HG02884 (cell line): ENCODE measurements around the gene FEZ2.
"Not testable (repeated sequence)": the region's sequence is repeated elsewhere in the genome, so short reads cannot be mapped to it uniquely, and the experiment has no call there.

ENCODE experiments used
- ATAC-seq: cut with Tn5 transposase; IDR thresholded peaks from one replicate; pipeline ENCODE4 v1.9.1; 2021; ENCODE audit warnings: mild to moderate bottlenecking, moderate library complexity; ENCODE audit not compliant: unreplicated experiment

FEZ2 gene, protein sequence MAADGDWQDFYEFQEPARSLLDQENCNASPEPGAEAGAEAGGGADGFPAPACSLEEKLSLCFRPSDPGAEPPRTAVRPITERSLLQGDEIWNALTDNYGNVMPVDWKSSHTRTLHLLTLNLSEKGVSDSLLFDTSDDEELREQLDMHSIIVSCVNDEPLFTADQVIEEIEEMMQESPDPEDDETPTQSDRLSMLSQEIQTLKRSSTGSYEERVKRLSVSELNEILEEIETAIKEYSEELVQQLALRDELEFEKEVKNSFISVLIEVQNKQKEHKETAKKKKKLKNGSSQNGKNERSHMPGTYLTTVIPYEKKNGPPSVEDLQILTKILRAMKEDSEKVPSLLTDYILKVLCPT

DNA sequence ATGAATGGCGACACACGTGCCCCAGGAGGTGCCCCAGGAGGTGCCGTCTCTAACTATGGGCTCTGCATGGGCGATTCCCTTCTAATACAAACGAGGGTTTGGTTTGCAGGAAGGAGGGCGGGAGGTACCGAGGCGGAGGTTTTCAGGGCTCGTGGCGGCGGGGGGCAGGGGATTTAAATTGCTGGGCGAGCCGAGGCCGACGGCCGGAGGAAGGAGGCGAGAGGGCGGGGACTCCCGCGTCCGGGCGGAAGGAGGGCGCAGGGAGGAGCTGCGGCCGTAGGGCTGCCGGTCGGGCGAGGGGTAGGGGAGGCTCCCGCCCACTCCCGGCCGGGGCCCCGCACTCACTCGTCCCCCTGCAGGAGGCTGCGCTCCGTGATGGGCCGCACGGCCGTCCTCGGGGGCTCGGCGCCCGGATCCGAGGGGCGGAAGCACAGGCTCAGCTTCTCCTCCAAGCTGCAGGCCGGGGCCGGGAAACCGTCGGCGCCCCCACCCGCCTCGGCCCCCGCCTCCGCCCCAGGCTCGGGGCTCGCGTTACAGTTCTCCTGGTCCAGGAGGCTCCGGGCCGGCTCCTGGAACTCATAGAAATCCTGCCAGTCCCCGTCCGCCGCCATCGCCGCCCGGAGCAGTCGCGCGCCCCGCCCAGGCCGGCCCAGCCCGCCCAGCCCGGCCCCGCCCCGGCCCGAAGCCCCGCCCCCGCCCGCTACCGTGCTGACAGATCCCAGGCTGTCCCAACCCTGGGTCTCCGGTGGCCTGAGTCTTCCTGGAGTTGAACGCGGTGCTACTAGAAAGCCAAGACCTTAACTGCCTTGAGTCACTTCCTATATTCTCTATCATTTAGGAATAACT lies at the start of gene FEZ2:
Gene FEZ2 (minus strand): TSS at position 637 of the 846 bp plus-strand sequence. CDS start 26 bp downstream, at position 611.
- peak; percentile 98 for ATAC-seq

DNA sequence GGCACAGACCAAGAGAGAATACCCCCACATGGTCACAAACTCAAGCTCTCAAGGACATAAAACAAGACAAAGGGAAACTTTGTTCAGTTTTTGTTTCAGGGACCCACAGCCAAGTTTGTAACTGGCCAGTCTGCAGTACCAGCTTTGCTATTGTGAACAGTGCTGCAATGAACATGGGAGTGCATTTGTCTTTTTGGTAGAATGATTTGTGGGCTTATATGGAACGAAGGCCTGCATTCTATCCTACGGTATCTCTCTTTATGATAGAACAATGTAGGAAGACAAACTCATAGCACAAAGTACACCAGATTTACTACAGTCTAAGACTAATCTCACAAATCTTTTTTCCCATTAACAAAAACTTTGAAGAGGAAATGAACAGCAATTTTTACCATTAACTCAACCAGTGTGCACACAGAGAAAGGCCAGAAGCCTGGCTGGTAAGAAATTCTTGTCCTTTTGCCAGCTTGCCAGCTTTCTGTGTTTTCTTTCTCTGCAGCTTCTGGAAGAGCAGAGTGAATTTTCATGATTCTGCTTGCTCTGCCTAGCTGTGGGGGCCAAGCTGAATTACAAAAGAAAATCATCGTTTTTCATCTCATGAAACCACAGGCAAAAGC lies 37.1 kb upstream of the FEZ2 start:
- no peak for ATAC-seq

- ATAC-seq: no peak
Measured at GRCh38 chr2:36633470-36634092, 35.6 kb upstream of the FEZ2 start.

DNA sequence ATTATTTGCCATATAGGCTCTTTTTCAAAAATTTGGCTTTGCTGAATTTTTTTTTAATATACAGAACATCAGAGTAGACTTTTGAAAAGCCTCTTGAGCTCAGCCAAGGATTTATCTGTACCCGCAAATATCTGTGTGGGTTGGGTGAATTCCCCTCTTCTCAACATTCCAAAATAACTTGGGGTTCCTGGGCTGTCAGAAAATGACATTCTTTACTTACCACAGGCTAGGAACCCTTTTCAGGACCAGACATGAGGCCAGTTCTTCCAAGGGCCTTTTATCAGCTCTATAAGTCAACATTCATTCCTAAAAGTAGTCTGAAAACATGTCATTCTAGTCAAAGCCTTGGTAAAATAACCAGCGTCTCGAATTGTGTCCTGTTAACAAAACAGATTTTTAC lies 28.8 kb upstream of the FEZ2 start:
- ATAC-seq: no peak

DNA sequence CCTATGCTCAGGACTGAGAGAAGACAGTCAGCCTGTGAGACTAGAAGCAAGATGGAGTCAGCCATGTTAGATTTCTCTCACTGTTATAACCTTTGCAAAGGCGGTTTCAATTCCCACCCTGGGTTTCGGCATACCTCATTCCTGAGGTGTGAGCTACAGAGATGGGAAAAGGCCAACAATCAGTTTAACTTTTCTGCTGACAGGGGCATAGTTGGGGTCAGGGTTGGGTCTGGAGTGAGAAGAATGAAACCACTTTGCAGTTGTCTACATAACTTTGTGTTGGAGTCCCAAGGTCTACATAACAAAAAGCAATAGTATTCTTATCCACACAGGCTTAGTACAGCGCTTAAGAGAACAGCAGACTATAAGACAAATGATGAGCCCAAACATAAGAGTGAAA lies 28.1 kb upstream of the FEZ2 start:
- no peak for ATAC-seq

- ATAC-seq: no peak
Measured at GRCh38 chr2:36625304-36625703, 27.3 kb upstream of the FEZ2 start.

DNA sequence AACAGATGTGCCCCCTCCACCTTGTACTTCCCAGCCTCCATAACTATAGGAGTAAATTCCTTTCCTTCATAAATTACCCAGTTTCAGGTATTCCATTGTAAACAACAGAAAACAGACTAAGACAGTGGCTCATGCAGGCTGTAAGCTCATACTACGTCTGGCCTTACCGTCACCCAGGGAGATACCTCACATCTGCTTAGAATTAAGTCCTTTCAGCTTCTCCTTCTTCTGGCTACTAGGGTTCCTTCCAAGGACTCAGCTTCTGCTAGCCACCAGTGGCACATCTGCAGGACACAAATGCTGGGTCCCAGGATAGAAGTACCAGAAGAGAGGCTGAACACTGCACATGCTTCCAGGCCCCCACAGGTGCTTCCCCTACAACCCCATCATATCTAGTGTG lies 22.4 kb upstream of the FEZ2 start:
- no peak for ATAC-seq

GRCh38 chr2:36618381-36618780 lies 20.4 kb upstream of the FEZ2 start:
- peak; percentile 97 for ATAC-seq

DNA sequence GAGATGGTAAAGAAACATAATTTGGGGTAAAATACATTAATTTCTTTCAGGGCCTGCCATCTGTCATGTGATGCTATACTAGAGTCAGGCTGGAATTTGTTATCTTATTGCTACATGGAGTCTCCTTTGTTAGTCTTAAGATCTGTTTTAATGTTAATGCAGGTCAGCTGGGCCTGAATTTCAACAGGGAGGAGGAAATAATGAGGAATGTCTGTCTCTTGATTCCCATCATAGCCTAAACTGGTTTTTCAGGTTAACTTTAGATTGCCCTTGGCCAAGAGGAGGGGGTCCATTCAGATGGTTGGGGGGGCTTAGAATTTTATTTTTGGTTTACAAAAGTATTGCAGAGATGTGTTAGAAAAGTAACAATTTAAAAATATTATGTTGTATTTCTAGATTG lies 19.0 kb upstream of the FEZ2 start:
- no peak for ATAC-seq

DNA sequence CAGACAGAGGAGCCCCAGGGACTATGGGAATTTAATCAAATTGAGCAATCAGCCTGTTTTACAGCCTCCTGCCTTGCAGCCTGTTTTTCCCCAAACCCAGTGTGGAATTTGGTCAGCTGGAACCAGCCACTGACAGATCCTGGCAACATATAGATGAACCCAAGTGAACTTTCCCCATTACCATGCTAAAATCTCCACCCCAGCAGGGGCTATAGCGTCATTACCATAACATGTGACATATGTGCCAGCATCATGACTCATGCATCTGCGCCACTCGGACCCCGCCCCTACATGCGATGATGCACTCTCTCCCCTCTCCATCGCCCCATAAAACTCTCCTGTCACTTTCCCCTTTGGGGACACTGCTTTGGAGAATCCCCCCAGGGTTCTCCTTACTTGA lies 17.3 kb upstream of the FEZ2 start:
- no peak for ATAC-seq

DNA sequence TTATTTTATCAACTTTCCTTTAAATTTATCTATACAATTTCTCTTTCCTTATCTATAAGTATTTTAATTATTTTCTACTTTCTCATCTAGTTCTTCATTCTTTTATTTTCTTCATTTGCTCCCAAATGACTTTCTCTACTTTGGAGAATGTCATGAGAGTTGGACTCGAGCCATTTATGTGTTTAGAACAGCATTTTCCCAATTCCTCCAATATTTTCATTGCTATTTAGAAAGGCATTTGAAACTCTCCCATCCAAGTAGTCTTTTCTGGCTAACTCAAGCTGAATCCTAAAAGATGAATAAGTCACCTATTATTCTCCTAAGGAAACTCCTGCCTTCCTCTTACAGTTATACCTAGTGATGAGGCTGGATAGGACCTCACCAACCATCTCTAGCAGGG lies 15.8 kb upstream of the FEZ2 start:
- no peak for ATAC-seq

DNA sequence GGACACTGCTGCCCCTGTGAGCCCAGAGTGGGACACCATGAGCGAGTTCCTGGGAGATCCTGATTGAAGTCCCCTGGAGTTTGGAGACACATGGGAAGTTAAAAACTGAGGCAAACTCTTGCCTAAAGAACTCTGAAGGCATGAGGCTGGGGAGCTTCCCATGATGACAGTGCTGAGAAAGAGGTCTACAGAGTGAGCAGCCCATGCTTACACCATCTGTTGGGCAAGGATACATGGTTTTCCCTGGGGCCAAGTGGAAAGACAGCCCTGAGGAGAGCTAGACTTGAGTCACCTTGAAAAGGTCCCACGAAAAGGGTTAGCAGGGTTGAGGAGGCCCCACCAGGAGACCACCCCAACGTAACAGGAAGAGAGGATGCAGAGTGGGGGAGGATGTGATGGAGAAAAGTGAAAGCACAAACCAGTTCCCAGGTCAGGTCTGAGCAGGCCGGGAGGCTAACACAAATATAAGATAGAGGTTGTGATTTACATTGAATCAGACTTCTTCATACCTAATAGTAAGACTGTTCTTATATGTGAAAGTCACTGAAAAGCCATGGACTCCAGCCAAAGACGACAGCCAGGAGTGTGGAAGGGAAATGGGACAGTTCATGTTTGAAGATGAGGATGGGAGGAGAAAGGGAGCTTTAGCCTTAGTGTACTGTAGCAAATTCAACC lies 13.5 kb upstream of the FEZ2 start:
- no peak for ATAC-seq

DNA sequence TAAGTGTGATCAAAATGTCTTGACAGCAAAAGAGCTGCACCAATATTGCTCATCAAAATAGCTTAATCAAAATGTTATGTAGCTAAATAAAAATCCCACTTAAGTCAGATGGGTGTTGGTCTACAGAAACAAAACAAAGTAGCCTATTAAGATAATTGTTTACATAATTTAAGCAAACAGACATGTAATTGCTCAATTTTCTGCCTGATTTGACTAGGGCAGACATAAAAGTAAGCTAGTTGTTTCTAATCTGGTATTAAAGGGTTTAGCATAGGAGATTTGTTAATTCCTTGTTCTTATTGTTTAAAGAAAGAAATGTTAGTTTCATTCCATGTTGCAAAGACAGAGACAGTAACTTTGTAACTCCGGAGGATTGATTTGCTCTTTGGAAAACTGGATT lies 11.5 kb upstream of the FEZ2 start:
- ATAC-seq: no peak

DNA sequence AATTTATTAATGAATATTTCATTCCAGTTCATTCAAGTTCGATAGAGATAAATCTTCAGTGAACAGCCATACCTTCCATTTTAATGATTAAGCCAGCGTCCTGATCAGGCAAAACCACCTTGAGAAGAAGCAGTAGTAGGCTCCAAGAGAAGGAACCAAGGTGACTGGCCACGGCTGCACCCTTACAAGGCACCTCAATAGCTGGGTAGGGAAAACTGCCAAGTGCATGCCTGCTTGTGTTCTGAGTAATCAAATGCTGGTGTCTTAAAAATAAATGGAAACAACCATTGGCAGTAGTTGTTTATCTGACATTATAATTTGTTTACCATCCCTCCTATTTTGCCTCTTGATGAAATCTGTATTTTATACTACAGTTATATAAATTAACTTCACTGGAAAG lies 10.0 kb upstream of the FEZ2 start:
- no peak for ATAC-seq

- no peak for ATAC-seq
Measured at GRCh38 chr2:36606925-36607324, 9.0 kb upstream of the FEZ2 start.

GRCh38 chr2:36605273-36605672 lies 7.3 kb upstream of the FEZ2 start:
- ATAC-seq: no peak

DNA sequence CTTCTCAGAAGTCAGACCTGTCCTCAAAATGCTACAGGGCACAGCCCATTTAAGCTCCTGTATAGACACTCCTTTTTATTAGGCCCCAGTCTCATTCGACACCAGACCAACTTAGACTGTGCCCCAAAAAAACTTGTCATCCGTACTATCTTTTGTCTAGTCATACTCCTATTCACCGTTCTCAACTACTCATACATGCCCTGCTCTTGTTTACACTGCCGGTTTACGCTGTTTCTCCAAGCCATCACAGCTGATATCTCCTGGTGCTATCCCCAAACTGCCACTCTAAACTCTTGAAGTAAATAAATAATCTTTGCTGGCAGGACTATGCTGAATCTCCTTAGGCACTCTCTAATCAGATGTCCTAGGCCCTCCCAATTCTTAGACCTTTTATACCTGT lies 5.7 kb upstream of the FEZ2 start:
- ATAC-seq: not testable (repeated sequence)

GRCh38 chr2:36597003-36597531 lies 901 bp downstream of the FEZ2 start:
- peak; percentile 0 for ATAC-seq

- ATAC-seq: no peak
Measured at GRCh38 chr2:36596397-36596796, 1.6 kb downstream of the FEZ2 start.

DNA sequence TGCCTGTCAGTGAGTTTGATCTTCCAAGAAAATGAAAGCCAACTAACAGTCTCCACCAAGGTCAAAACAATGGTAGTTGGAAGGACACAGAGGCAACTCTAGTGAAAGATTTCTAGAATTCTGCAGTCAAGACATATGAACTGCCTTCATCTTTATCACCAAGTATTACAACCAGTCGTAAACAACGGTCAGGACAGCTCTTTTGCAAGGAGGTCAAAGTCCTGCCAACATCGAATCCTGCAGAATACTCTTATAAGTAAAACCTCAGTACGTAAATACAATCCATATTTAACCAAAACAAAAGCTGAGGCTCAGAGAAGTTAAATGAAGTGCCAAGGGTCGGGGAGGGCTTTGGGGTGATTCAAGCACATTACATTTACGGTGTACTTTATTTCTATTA lies 3.1 kb downstream of the FEZ2 start:
- ATAC-seq: no peak

DNA sequence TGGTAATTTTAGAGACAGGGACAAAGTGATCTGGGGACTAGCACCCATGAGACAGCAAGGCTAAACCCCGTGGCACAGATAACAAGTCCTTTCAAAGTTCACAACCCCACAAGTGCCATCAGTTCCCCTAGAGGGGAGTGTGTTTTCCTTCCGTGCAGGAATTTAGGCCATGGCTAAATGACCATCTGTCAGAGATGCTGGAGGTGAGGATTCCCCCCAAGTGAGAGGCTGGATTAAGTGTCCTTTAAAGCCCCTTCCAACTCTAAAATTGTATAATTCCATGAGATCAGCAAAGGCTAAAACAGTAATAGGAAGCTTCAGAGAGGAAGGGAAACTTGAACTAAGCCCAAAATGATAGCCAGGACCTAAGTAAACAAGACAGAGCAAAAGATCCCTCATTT lies 8.7 kb downstream of the FEZ2 start:
- ATAC-seq: no peak
